Embryonic facial prominence (tissue), 1 donor: ENCODE results near the gene PHKG2.

Experiments used
- DNase-seq: peaks from one replicate; pipeline ENCODE4 v3.0.0-alpha.2; 2016; ENCODE audit errors: extremely low spot score

PHKG2 gene

DNA sequence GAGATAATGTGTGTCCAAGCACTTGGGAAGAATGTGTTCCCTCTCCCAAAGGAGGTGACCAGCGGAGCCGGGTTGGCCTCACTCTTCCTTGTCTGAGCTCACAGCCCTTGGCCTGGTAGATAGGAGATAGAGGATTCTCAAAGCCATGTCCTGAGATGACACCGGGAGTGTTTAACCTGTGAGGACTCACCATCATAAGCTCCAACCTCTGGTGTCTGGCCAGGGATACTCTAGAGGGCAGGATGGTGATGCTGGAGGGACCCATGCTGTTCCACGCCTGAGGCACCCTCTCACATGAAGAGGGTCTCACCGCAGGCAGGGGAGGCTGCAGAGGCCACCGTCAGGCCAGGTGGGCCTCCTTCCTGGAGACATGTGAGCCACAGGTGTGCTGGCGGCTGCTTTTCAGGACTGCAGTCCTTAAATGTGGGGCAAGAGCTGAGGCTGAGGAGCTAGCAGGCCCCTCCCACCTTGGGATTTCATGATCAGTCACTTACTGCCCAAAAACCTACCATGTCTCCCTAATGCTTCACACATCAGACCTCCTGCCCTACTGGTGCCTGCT lies 45.4 kb downstream of the PHKG2 start:
- no peak for DNase-seq

GRCh38 chr16:30794634-30795033 lies 46.4 kb downstream of the PHKG2 start:
- DNase-seq = no peak

DNA sequence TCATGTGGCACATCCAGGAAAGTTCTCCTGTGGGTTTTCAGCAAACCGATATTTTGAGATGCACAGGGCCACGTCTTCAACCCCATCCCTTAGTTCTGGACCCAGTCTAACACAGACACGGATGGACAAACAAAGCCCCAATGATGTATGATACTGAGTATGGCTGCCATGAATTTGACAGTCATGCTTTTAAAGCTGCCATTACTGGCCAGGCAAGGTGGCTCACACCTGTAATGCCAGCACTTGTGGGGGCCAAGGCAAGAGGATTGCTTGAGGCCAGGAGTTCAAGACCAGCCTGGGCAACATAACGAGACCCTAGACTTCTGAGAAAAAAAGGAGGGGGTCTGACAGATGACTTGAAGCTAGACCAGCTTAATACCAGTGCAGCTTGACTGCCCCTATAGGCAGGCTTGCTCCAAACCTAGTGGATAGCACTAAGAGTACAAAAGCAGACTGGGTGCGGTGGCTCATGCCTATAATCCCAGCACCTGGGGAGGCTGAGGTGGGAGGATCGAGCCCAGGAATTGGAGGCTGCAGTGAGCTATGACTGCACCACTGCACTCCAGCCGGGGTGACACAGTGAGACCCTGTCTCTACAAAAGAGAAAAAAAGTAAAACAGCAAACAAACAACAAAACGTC lies 49.6 kb downstream of the PHKG2 start:
- DNase-seq = no peak
